HepG2 (cell line): ENCODE data around the gene RPP25L. TPM values are rescaled to one million over a fixed set of nuclear protein-coding genes. Genes with fewer than 3 reads are reported as not detected.

Experiments
- MZF1 ChIP-seq: sonication (generic); formaldehyde crosslinking; IDR thresholded peaks from 2 replicates; pipeline ENCODE4 v1.8.1; 2023; ENCODE audit warnings: mild to moderate bottlenecking, missing genetic modification reagents, borderline replicate concordance
- SIN3B ChIP-seq: fragments of 150-350 bp; IDR thresholded peaks from 2 replicates; pipeline ENCODE4 v1.6.1; 2014; ENCODE audit warnings: low read length
- ZNF326 ChIP-seq: sonication (generic); formaldehyde crosslinking; IDR thresholded peaks from 2 replicates; pipeline ENCODE4 v1.4.0; 2020; ENCODE audit warnings: missing genetic modification reagents, borderline replicate concordance
- polyA plus RNA-seq, 8 experiments: library from polyadenylated mRNA; depleted of rRNA in 3 of 8; stranded (reverse) in 7 of 8; unstranded in 1 of 8; fragments of >200 nt; fragmentation: Illumina TruSeq in 4 of 8; extraction: Trizol in 4 of 8; gene quantifications; 2 replicates each; pipeline versions ENCODE4 v1.2.1 to v1.2.3, GENCODE V29; 2011 to 2016; ENCODE audit warnings: low read depth in 4 of 8, missing spikeins in 1 of 8, mixed read lengths in 1 of 8; ENCODE audit not compliant: insufficient read depth in 1 of 8
- total RNA-seq, 5 experiments: library from RNA; depleted of rRNA; stranded (reverse); fragments of >200 nt; fragmentation: Illumina TruSeq; extraction: Trizol; gene quantifications; 2 replicates each; pipeline ENCODE4 v1.2.3, GENCODE V29; 2016; ENCODE audit warnings: low read depth in 1 of 5
- TF ChIP-seq, protein P1 (sequence below): sonication (generic); formaldehyde crosslinking; IDR thresholded peaks from 2 replicates; pipeline ENCODE4 v1.5.0; 2020; ENCODE audit warnings: missing genetic modification reagents
- TF ChIP-seq, protein P2 (sequence below), 2 experiments: fragments of 450-650 bp in 1 of 2; sonication (generic) in 1 of 2; formaldehyde crosslinking in 1 of 2; IDR thresholded peaks; 2 replicates each; pipeline versions ENCODE4 v1.6.1 to v1.8.0; 2016 to 2022; ENCODE audit warnings: antibody characterized with exemption in 1 of 2, mild to moderate bottlenecking in 1 of 2, missing genetic modification reagents in 1 of 2

The RPP25L gene
- total and polyA plus RNA-seq, 2 of the 13 experiments (the other 11 are each of a cell fraction or from before 2014, with no cell fraction given) = 24.5 to 27.3 TPM

DNA sequence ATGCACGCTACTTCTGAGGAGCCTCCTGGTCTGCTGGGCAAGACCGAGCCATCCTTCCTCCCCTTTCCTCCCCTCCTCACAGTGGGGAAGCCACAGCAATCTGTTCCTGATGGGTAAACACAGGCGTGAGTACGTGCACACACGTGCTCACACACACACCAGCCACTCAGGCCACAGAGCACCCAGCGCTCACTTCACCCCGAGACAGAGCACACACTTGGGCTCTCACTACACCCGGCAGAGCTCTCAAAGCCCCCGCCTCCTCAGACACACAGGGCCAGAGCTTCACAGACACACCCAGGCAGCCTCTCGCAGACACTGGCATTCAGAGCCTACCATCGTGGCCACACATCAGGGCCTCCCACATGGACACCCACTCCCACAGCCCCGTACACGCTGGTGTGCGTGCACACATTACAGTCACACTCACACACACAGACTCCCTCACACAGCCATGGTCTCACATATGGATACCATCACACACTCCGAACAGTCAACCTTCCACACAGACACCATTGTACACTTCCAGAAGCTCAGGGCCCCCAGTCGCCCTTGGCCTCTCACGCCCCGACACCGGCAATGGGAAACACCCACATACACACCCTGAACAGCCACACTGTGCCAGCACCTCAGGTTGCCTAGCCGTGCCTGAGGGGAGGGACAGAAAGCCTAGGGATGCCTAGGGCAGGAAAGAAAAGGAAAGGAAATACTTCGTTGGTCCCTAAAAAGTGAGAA is 35.9 kb downstream of the RPP25L start (continued):
- TF ChIP-seq, protein P1, sequence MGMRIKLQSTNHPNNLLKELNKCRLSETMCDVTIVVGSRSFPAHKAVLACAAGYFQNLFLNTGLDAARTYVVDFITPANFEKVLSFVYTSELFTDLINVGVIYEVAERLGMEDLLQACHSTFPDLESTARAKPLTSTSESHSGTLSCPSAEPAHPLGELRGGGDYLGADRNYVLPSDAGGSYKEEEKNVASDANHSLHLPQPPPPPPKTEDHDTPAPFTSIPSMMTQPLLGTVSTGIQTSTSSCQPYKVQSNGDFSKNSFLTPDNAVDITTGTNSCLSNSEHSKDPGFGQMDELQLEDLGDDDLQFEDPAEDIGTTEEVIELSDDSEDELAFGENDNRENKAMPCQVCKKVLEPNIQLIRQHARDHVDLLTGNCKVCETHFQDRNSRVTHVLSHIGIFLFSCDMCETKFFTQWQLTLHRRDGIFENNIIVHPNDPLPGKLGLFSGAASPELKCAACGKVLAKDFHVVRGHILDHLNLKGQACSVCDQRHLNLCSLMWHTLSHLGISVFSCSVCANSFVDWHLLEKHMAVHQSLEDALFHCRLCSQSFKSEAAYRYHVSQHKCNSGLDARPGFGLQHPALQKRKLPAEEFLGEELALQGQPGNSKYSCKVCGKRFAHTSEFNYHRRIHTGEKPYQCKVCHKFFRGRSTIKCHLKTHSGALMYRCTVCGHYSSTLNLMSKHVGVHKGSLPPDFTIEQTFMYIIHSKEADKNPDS (CRISPR knock-in tag) = no peak
- TF ChIP-seq, protein P2, sequence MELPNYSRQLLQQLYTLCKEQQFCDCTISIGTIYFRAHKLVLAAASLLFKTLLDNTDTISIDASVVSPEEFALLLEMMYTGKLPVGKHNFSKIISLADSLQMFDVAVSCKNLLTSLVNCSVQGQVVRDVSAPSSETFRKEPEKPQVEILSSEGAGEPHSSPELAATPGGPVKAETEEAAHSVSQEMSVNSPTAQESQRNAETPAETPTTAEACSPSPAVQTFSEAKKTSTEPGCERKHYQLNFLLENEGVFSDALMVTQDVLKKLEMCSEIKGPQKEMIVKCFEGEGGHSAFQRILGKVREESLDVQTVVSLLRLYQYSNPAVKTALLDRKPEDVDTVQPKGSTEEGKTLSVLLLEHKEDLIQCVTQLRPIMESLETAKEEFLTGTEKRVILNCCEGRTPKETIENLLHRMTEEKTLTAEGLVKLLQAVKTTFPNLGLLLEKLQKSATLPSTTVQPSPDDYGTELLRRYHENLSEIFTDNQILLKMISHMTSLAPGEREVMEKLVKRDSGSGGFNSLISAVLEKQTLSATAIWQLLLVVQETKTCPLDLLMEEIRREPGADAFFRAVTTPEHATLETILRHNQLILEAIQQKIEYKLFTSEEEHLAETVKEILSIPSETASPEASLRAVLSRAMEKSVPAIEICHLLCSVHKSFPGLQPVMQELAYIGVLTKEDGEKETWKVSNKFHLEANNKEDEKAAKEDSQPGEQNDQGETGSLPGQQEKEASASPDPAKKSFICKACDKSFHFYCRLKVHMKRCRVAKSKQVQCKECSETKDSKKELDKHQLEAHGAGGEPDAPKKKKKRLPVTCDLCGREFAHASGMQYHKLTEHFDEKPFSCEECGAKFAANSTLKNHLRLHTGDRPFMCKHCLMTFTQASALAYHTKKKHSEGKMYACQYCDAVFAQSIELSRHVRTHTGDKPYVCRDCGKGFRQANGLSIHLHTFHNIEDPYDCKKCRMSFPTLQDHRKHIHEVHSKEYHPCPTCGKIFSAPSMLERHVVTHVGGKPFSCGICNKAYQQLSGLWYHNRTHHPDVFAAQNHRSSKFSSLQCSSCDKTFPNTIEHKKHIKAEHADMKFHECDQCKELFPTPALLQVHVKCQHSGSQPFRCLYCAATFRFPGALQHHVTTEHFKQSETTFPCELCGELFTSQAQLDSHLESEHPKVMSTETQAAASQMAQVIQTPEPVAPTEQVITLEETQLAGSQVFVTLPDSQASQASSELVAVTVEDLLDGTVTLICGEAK (IDR thresholded peaks at IDR 0.05) = no peak
- TF ChIP-seq, protein P2 (CRISPR knock-in tag; IDR thresholded peaks at IDR 0.05) = no peak
- TF ChIP-seq ZNF326 (CRISPR knock-in tag) (no peak), MZF1 (CRISPR knock-in tag) (no peak), SIN3B (no peak)
